ENCODE measurements around the gene FAM89A.

FAM89A gene

DNA sequence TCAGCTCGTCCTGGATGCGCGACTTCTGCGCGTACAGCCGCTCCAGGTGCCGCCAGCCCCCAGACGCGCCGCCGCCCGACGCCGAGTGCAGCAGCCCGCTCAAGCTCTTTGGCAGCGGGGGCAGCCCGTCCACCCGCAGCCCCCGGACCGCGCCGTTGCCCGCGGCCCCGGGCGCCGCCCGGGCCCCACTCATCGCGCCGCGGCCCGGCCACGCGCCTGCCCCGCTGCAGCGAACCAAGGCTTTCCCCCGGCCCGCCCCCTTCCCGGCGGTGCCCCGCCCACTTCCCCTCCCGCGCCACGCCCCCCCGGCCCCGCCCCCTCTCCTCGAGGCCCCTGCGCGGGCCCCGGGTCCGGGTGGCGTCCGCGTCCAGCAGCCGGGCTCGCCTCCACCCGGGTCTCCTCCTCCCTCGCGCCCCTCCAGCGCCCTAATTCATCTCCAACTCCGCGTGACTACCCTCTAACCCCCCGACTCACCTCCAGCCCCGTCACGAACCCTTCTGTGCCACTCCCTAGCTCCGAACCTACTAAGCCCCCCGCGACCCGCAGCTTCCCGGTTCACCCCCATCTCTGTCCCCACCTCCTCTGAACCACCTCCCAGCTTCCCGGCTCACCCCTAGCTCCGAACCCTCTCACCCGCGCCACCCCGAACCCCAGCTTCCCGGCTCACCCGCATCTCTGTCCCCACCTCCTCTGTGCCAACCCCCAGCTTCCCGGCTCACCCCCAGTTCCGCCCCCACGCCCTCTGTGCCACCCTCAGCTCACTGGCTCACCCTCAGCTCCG is at the start of gene FAM89A:
FAM89A (minus strand) TSS at position 236 of the 781 bp plus-strand sequence; CDS start at position 193, 43 bp downstream.
- peak in 11 of 14 donors; percentile 11 to 77 (median 26) for DNase-seq

DNA sequence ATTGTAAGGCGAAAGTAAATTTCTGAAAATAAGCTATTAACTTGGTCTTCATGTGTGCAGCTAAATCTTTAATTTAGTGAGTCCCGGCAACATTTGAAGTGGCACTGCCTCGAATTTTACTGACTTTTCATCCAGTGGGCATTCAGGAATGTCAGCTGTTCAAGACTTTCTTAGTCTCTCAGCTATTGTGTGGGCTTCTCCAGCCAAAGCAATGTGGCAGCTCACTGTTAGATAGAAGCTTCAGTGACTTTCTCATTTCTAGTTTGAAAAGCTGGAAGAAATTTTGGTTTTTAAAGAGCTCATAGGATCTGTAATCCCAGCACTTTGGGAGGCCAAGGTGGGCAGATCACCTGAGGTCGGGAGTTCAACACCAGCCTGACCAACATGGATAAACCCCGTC is 44.3 kb upstream of the FAM89A start:
- DNase-seq: no peak

DNA sequence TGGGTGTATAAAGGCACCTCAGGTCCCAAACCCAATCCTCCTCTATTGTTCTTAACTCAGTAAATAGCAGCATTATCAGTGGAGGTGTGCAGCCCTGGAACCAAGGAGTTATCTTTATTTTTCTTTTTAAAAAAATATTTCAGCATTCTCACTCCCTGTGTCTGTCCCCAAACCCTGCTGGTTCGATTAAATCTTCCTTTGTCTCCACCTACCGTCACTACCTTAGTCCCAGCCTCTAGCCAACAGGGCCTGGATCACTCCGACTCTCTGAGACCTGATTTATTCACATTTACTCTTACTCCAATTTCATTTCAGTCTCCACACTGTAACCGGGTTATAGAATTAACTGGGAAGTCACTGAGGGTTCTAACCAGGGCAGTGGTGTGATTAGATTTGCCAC is 39.1 kb upstream of the FAM89A start:
- DNase-seq: no peak

DNA sequence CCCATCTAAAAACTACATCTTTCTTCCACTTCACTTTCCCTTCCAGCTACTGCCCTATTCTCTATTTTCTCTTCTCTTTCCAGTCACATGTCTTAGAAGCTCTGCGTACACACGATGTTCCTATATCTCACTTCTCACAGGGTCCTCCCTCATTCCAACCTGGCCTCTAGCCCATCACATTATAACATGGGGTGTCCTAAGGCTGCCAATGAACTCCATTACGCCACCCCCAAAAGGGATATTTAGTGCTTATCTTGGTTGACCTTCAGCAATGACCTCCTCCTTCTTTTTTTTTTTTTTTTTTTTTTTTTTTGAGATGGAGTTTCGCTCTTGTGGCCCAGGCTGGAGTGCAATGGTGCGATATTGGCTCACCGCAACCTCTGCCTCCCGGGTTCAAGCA is 38.2 kb upstream of the FAM89A start:
- no peak for DNase-seq

DNA sequence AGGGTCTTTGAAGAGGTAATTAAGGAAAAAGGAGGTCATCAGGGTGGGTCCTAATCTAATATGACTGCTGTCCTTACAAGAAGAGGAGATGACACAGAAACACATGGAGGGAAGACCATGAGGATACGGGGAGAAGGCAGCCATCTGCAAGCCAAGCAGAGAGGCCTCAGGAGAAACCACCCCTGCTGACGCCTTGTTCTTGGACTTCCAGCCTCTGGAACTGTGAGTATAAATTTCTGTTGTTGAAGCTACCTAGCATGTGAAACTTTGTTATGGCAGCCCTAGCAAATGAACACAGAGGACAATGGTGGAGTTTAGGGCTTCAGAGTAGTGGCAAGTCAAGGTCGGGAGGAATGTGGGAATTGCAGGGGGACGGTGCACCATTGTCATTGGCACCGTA is 36.7 kb upstream of the FAM89A start:
- no peak for DNase-seq

DNA sequence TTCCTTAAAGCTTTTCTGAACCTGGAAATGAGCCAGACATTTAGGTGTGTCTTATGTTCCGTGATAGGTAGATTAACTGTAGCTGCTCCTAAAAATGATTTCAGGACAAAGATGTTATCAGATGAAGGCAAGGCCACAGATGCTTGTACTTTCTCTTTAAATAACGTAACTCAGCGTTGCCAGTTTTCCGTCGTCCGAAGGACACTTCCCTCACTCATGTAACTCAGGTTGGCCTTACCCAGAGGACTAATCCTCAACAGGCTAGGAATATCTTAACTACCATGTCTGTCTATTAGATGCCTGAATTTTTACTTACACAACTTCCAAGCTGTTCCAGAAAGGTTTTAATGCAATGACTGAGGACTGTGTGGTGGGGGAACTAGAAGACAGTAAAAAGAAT is 35.4 kb upstream of the FAM89A start:
- DNase-seq: no peak

DNA sequence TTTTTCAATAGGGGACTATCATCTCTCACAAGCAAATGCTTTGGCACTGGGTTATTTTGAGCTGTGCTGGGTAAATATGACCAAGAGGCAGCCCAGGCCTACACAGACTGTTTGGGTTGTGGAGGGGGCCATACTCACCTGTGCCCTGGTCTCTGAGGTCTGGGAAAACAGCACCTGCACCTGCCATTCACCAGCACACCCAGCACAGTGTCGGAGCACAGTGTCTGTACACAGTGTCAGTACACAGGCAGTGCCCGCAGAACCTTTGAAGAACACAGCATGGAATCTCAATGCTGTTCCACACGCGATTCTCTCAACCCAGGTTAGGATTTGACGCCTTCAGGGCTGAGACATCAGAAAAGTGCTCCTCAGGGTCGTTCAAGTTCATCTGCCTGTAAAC is 35.0 kb upstream of the FAM89A start:
- no peak for DNase-seq

DNA sequence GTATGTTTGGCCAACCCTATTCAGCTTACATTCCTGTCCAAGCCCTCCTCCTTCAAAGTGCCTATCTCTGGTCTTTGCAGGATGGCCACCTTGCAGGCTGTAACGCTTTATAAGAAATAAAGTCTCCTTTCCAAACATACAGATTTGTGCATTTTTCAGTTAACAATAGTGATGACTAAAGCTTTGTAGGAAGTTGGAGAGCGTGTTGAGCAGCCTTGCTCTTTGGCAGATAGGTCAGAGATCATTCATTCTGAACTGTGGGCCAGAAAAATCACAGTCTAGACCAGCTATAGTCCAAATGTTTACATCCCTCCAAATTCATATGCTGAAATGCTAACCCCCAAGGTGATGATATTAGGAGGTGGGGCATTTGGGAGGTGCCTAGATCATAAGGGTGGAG is 34.0 kb upstream of the FAM89A start:
- DNase-seq: no peak

DNA sequence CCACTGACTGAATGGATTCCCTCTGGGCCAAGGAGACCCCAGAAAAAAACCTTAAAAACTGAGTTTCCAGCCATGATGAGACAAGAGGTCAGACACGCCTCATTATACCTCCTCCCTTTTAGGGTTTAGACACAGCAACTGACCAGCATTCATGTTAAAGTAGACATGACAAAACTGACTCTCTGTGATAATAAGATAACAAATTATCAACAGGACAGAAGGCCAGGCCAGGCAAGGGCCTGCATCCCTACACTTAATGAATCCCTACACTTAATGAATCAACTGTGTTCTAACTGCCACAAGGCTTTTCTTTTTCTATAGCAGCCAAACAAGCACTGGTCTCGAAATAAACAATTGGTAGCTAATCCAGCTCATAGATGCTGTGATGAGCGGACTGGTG is 33.3 kb upstream of the FAM89A start:
- DNase-seq: no peak

DNA sequence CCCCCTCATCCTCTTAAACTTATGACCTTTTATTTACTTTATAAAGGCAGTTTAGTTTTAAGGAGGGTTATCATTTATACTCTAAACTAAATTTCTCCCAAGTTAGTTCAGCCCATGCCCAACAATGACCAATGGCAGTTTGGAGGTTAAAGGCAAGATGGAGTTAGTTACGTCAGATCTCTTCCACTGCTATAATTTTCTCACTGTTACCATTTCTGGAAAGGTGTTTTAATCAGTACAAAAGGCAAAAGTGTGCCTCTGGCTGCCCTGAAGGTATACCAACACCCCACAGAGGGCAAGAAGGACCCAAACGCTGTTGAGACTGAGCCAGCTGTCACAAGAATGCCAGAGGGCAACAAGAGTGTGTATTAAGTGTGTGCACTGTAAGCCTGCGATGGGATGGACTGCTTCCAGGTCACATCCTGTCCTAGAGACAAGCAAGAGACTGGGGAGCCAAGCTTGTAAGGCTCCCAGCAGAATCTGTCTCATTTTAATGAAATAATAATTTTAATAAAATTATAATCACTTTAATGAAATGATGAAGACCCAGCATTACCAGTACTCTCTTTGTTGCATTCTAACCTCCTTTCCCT is 32.5 kb upstream of the FAM89A start:
- no peak for DNase-seq

DNA sequence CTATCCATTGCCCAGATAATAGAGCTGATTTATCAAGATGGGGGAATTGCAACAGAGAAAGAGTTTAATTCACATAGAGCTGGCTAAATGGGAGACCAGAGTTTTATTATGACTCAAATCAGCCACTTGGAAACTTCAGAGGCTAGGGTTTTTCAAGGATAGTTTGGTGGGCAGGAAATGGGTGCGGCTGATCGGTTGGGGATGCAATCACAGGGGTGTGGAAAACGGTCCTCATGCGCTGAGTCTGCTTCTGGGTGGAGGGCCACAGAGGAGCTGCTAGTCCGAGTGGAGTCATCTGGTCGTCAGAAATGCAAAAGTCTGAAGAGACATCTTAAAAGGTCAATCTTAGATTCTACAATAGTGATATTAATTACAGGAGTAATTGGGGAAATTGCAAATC is 32.0 kb upstream of the FAM89A start:
- no peak for DNase-seq

DNA sequence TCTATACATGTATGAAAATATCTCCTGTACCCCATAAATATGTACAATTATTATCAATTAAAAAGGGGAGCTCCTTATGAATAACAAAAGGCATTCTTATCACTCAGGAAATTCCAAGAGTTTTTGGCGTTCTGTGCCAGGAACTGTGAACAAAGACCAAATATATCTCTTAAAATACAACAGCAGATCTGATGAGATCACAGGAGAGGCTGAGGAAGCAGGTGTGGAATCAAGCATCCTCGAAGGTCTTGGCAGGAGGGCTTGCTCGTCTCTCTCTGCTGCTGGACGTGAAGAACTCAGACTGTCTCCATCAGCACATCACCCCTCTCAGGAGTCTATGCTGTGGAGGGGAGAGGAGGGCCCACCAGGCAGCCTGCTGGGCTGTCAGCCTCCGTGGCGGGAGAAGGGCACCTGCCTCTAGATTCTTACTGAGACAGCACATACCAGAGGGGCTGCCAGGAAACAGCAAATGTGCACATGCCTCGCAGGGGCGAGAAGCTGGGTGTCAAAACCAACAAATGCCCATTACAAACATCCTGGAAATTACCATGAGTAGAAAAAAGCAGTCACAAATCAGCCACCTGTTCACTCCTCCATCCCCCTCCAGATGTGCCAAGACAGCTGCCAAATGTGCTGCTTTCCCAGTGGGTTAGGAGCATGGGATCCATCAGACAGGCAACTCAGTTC is 30.8 kb upstream of the FAM89A start:
- DNase-seq: no peak

DNA sequence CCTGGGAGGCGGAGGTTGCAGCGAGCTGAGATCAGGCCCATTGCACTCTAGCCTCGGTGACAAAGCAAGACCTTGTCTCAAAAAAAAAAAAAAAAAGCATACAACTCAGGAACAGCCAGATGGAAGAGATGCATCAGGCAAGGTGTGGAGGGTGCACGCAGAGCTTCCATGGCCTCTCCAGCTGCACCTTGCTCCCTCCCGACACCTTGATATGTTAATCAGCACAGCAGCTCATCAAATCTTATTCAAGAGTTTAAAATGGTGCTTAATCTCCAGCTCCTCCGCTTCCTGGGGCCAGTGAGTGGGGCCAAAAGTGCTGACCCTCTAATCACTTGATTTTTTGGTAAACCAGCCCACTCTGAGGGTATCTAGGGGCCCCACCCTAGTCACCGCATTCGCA is 29.3 kb upstream of the FAM89A start:
- no peak for DNase-seq

DNA sequence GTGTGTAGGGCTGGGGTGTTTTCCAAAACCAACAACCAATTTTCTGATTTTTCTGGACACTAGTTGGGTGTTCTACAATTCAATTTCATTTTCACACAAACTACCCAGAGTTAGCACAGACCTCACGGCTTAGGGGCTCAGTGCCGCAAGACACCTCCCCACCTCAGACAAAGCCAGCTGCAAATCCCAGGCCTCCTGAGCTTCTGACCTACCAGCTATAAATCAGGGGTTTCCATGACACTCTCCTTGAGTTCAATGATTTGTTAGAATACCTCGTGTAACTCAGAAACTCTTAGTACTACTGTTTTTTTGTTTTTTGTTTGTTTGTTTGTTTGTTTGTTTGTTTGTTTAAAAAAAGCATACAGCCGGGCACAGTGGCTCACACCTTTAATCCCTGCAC is 28.7 kb upstream of the FAM89A start:
- DNase-seq: no peak

DNA sequence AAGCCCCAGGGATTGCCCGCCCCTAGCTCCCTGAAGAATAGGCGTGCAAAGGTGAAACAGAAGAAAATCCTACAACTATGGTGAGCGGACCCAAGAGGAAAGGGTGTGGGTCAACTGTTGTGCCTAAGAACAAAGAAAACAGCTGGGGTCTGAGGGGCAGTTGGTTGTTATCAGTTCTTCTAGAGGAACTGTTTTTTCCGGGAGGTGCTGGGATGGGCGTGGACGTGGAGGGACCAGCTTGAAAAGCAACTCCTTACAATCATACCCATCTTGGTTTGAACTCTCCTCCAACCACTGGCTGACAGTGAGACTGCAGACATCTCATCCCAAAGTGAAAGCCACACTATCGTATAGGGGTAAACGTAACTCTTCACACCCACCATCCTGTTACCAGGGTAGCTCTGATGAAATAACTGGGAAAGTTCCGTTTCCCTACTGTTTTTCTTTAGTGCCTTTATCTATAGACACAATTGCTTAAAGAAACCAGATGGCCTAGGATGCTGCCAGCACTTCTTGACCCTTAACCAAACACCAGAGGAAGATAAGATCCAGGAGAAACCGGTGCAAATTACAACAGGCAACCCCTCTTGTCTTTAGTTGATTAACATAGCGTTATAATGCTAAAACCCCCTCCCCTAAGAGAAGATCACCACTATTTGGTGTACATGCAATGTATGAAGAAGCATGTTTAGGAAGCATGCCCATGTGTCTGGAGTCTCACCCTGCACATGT is 25.6 kb upstream of the FAM89A start:
- no peak for DNase-seq

DNA sequence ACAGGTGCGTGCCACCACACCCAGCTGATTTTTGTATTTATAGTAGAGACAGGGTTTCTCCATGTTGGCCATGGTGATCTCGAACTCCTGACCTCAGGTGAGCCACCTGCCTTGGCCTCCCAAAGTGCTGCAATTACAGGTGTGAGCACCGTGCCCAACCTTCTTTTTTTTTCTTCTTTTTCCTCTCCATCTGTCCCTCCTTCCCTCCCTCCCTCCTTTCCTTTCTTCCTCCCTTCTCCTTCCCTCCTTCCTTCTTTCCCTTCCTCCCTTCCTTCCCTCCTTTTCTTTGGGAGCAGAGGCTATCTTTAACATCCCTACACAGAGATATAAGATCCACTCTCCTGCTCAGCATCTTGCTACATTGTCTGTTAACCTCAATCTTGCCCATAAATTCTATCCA is 24.4 kb upstream of the FAM89A start:
- DNase-seq: no peak

DNA sequence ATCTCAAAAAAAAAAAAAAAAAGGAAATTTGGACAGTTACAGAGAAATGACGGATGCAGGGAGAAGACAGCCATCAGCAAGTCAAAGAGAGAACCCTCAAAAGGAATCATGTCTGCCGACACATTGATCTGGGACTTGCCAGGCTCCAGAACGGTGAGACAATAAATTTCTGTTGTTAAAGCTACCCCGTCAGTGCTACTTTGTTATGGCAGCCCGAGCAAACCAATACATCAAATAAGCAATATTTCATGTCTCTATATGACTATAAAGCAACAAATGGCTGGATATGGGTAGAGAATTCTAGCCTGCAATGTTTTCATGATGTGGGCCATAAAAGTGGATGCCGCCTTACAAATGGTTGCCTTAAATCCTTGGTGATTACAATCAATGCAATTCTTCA is 23.3 kb upstream of the FAM89A start:
- no peak for DNase-seq

DNA sequence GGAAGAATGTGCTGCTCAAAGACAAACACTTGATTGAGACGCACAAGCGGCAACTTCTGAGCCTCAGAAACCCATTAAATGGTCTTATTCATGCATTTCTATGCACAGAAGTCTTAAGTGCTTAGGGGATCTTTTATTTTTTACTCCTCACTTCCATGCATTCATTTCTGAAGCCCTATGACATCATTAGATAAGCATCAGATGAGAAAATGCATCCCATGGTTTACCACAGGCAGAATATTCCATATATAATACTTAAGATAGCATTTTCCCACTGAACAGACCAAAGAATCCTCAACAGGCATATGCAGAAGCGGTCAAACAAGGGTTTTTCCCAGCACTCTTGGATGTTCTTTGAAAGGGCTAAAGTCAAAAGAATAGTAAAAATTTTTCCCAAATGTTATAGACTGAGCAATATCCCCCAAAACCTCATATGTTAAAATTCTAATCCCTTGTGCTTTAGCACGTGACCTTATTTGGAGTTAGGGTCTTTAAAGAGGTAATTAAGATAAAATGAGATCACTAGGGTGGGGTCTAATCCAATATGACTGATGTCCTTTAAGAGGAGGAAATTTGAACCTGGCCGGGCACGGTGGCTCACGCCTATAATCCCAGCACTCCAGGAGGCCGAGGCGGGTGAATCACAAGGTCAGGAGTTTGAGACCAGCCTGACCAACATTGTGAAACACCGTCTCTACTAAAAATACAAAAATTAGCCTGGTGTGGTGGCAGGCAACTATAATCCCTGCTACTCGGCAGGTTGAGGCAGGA is 22.6 kb upstream of the FAM89A start:
- no peak for DNase-seq

DNA sequence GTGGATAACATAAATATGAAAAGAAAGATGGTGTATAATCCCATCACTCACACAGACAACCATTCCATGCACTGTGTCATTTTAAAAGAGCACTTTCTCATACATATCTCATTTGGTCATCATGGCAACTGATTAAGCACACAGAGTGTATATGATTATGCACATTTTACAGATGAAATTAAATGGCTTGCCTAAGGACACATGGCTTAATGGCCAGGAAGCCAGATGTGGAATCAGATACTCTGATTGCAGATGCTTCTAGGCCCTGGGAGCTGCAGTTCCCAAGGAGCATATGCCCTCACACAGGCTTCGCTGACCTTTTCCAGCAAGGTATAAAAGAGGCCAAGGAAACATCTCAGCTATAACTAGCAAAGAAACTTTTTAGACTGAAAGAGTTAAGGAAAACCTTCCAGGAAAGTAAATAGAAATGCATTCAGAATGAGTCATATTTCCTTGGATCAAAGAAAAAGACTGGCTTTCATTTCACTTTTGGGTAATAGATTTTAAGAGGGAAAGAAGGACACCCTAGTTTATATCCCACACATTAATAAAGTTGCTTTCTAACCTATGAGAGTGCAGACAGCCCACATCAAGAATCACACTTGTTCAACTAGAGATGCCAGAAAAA is 19.6 kb upstream of the FAM89A start:
- DNase-seq: no peak

DNA sequence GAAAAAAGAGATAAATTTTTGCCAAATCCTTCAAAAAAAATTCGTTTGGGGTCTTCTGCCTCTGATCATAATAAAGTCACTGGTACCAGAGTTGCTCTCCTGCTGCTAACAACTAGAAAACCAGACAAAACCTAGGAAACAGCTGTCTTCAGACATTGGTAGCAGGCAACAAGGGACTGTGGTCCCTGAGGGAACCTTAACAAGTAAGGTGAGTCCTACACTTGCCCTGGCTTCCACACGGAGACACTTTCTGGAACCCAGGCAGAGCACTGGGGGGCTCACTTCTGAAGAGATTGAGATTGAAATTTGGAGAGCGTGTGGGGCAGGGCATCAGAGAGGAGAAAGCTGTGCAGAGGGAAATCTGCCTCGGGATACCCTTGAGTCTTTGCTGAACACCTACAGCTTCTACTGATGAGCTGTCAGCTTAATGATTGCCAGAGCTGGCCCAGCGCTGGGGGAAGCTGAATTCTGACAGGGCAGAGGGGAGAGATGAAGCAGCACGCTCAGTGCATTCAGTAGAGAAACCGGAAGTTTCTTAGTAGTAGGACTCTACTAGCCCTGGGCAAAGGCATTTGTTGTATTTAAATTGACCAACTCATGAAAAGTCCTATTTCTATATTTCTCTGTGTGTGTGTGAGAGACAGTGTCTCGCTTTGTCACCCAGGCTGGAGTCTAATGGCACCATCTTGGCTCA is 18.5 kb upstream of the FAM89A start:
- DNase-seq: no peak

DNA sequence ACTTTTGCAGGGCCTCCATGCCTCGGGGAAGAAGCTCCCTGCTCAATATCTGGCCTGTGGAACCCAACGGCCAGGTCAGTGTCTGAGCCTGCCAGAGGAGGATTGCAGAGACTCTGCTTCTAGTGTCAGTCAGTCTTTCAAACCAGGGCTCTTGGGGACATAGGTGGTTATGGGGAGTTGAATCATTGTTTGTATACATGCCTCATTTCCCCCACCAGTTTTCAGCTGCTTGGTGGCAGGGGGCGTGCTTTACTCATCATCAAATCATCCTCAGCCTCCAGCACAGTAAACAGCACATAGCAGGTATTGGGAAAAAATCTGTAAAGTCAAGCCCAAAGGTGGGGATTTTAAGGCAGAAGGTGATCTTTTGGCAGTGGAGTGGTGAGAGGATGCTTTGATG is 17.4 kb upstream of the FAM89A start:
- no peak for DNase-seq

Measured in C1 segment of cervical spinal cord (tissue), 14 donors.